ENCODE measurements around the gene SCN9A. TPM values are rescaled to one million over a fixed set of nuclear protein-coding genes. Genes with fewer than 3 reads are reported as not detected.

SCN9A gene
- total RNA-seq, 1 donor from 2014 or later: 8.4 TPM

- Histone ChIP-seq H3K4me3 (ENCODE audit: low read depth, low read length) (no peak overlapping the region), H3K27me3 (ENCODE audit: control insufficient read depth, insufficient read depth, low read length) (no peaks in the 10 kb centered on the region), H3K36me3 (ENCODE audit: control insufficient read depth, insufficient read depth, low read length) (no peaks in the 10 kb centered on the region)
- no peak for TF ChIP-seq CTCF (IDR thresholded peaks at IDR 0.05; ENCODE audit: insufficient read depth, low read length, severe bottlenecking)
- DNase-seq (ENCODE audit: low read depth): no peak
- FAIRE-seq: no peak
Measured at GRCh38 chr2:166284359-166284758, 91.4 kb downstream of the SCN9A start.

GRCh38 chr2:166282154-166282553, 93.6 kb downstream of the SCN9A start:
- Histone ChIP-seq H3K27me3 (ENCODE audit: control insufficient read depth, insufficient read depth, low read length) (no peaks in the 10 kb centered on the region), H3K4me3 (ENCODE audit: low read depth, low read length) (no peak overlapping the region), H3K36me3 (ENCODE audit: control insufficient read depth, insufficient read depth, low read length) (no peaks in the 10 kb centered on the region)
- FAIRE-seq (no peak), DNase-seq (ENCODE audit: low read depth) (no peak)
- TF ChIP-seq CTCF (IDR thresholded peaks at IDR 0.05; ENCODE audit: insufficient read depth, low read length, severe bottlenecking): no peak

GRCh38 chr2:166278856-166279255, 96.9 kb downstream of the SCN9A start:
- no peak overlapping the region for H3K4me3 ChIP-seq (ENCODE audit: low read depth, low read length)
- TF ChIP-seq CTCF (IDR thresholded peaks at IDR 0.05; ENCODE audit: insufficient read depth, low read length, severe bottlenecking): no peak
- no peak for DNase-seq (ENCODE audit: low read depth)

GRCh38 chr2:166270376-166270775, 105.4 kb downstream of the SCN9A start:
- H3K36me3 ChIP-seq (ENCODE audit: control insufficient read depth, insufficient read depth, low read length): no peaks in the 10 kb centered on the region
- FAIRE-seq: no peak
- no peaks in the 10 kb centered on the region for H3K27me3 ChIP-seq (ENCODE audit: control insufficient read depth, insufficient read depth, low read length)
- DNase-seq (ENCODE audit: low read depth): no peak
- H3K4me3 ChIP-seq (ENCODE audit: low read depth, low read length): no peak overlapping the region
- TF ChIP-seq CTCF (IDR thresholded peaks at IDR 0.05; ENCODE audit: insufficient read depth, low read length, severe bottlenecking): no peak

More at GRCh38 chr2:166278856-166279255, 96.9 kb downstream of the SCN9A start:
- no peaks in the 10 kb centered on the region for H3K36me3 ChIP-seq (ENCODE audit: control insufficient read depth, insufficient read depth, low read length)
- no peak for FAIRE-seq
- H3K27me3 ChIP-seq (ENCODE audit: control insufficient read depth, insufficient read depth, low read length): no peaks in the 10 kb centered on the region

GRCh38 chr2:166269322-166269721, 106.4 kb downstream of the SCN9A start:
- Histone ChIP-seq H3K27me3 (ENCODE audit: control insufficient read depth, insufficient read depth, low read length) (no peaks in the 10 kb centered on the region), H3K36me3 (ENCODE audit: control insufficient read depth, insufficient read depth, low read length) (no peaks in the 10 kb centered on the region), H3K4me3 (ENCODE audit: low read depth, low read length) (no peak overlapping the region)
- DNase-seq (ENCODE audit: low read depth) (no peak), FAIRE-seq (no peak)
- TF ChIP-seq CTCF (IDR thresholded peaks at IDR 0.05; ENCODE audit: insufficient read depth, low read length, severe bottlenecking): no peak

- FAIRE-seq: no peak
- no peaks in the 10 kb centered on the region for H3K27me3 ChIP-seq (ENCODE audit: control insufficient read depth, insufficient read depth, low read length)
Measured at GRCh38 chr2:166257859-166258258, 117.9 kb downstream of the SCN9A start.

More at GRCh38 chr2:166257859-166258258, 117.9 kb downstream of the SCN9A start:
- Histone ChIP-seq H3K4me3 (ENCODE audit: low read depth, low read length) (no peak overlapping the region), H3K36me3 (ENCODE audit: control insufficient read depth, insufficient read depth, low read length) (no peaks in the 10 kb centered on the region)
- TF ChIP-seq CTCF (IDR thresholded peaks at IDR 0.05; ENCODE audit: insufficient read depth, low read length, severe bottlenecking): no peak
- no peak for DNase-seq (ENCODE audit: low read depth)
